ENCODE data around the gene ATXN7L2.

The ATXN7L2 gene

GRCh38 chr1:109497449-109498160 is 13.9 kb downstream of the ATXN7L2 start:
- no peak for DNase-seq (ENCODE audit: low read depth in 2 of 3, low spot score in 1 of 3)

- DNase-seq (ENCODE audit: low read depth in 2 of 3, low spot score in 1 of 3): no peak
Observed at GRCh38 chr1:109498161-109498801, 14.6 kb downstream of the ATXN7L2 start.

- DNase-seq (ENCODE audit: low read depth in 2 of 3, low spot score in 1 of 3): no peak
Observed at GRCh38 chr1:109499081-109499480, 15.4 kb downstream of the ATXN7L2 start.

GRCh38 chr1:109499661-109500536 is 16.2 kb downstream of the ATXN7L2 start:
- peak in 1 of 3 donors; percentile 57 for DNase-seq (ENCODE audit: low read depth in 2 of 3, low spot score in 1 of 3)

- DNase-seq (ENCODE audit: low read depth in 2 of 3, low spot score in 1 of 3): no peak
Observed at GRCh38 chr1:109500941-109501381, 17.3 kb downstream of the ATXN7L2 start.

- DNase-seq (ENCODE audit: low read depth in 2 of 3, low spot score in 1 of 3): no peak
Observed at GRCh38 chr1:109501644-109502363, 18.1 kb downstream of the ATXN7L2 start.

GRCh38 chr1:109502364-109502851 is 18.7 kb downstream of the ATXN7L2 start:
- DNase-seq (ENCODE audit: low read depth in 2 of 3, low spot score in 1 of 3): no peak

GRCh38 chr1:109503935-109504334 is 20.2 kb downstream of the ATXN7L2 start:
- no peak for DNase-seq (ENCODE audit: low read depth in 2 of 3, low spot score in 1 of 3)

- no peak for DNase-seq (ENCODE audit: low read depth in 2 of 3, low spot score in 1 of 3)
Observed at GRCh38 chr1:109504974-109505373, 21.3 kb downstream of the ATXN7L2 start.

GRCh38 chr1:109508001-109508872 is 24.5 kb downstream of the ATXN7L2 start:
- no peak for DNase-seq (ENCODE audit: low read depth in 2 of 3, low spot score in 1 of 3)

- no peak for DNase-seq (ENCODE audit: low read depth in 2 of 3, low spot score in 1 of 3)
Observed at GRCh38 chr1:109508873-109509175, 25.1 kb downstream of the ATXN7L2 start.

GRCh38 chr1:109509176-109510134 is 25.8 kb downstream of the ATXN7L2 start, which contains the start of gene AMIGO1:
AMIGO1 (minus strand) TSS chr1:109509727; CDS start chr1:109508912, 815 bp downstream.
- peak in 1 of 3 donors; percentile 54 for DNase-seq (ENCODE audit: low read depth in 2 of 3, low spot score in 1 of 3)

GRCh38 chr1:109513110-109513710 is 29.5 kb downstream of the ATXN7L2 start:
- no peak for DNase-seq (ENCODE audit: low read depth in 2 of 3, low spot score in 1 of 3)

- DNase-seq (ENCODE audit: low read depth in 2 of 3, low spot score in 1 of 3): no peak
Observed at GRCh38 chr1:109514846-109515245, 31.1 kb downstream of the ATXN7L2 start.

GRCh38 chr1:109516872-109517271 is 33.2 kb downstream of the ATXN7L2 start:
- DNase-seq (ENCODE audit: low read depth in 2 of 3, low spot score in 1 of 3): no peak

GRCh38 chr1:109517337-109517736 is 33.6 kb downstream of the ATXN7L2 start:
- DNase-seq (ENCODE audit: low read depth in 2 of 3, low spot score in 1 of 3): no peak

- DNase-seq (ENCODE audit: low read depth in 2 of 3, low spot score in 1 of 3): no peak
Observed at GRCh38 chr1:109521002-109521951, 37.6 kb downstream of the ATXN7L2 start.
